Keratinocyte (primary cell): ENCODE measurements around the gene NOS1. TPM values are rescaled to one million over a fixed set of nuclear protein-coding genes. Genes with fewer than 3 reads are reported as not detected.
A peak's percentile ranks its signal among the peaks of the same experiment; 100 is the strongest.

Experiments used
- DNase-seq: peaks from one replicate; pipeline ENCODE4 v3.0.0-alpha.2; 2011; ENCODE audit warnings: low read depth, missing footprints, low spot score
- FAIRE-seq: peaks from 2 replicates; lab custom pipeline; 2011; peaks lifted over from hg19 to GRCh38; lab: Jason Lieb, UNC
- H2AFZ ChIP-seq: 2 replicates; pipeline ENCODE4 v1.6.0; 2012; ENCODE audit warnings: low read length, control low read depth, inconsistent platforms; ENCODE audit not compliant: control insufficient read depth
- H3K27ac ChIP-seq: 2 replicates; pipeline ENCODE4 v1.5.1; 2011; ENCODE audit warnings: low read length; ENCODE audit not compliant: control insufficient read depth, insufficient read depth
- H3K27me3 ChIP-seq: 3 replicates; pipeline ENCODE4 v1.6.0; 2011; ENCODE audit warnings: low read length; ENCODE audit not compliant: control insufficient read depth, insufficient read depth; ENCODE audit errors: extremely low read depth
- H3K36me3 ChIP-seq, 2 experiments: 2 replicates in 1 of 2; 3 replicates in 1 of 2; pipeline ENCODE4 v1.5.1; 2011; ENCODE audit warnings: low read length in 2 of 2, mild to moderate bottlenecking in 1 of 2; ENCODE audit not compliant: control insufficient read depth in 2 of 2, insufficient read depth in 2 of 2; ENCODE audit errors: extremely low read depth in 1 of 2
- H3K4me1 ChIP-seq: 3 replicates; pipeline ENCODE4 v1.5.1; 2011; ENCODE audit warnings: low read length; ENCODE audit not compliant: control insufficient read depth, insufficient read depth; ENCODE audit errors: extremely low read depth
- H3K4me2 ChIP-seq: 3 replicates; pipeline ENCODE4 v1.6.0; 2011; ENCODE audit warnings: low read depth, low read length; ENCODE audit not compliant: control insufficient read depth, insufficient read depth; ENCODE audit errors: extremely low read depth
- H3K4me3 ChIP-seq, 3 experiments: fragments of 200-600 bp in 1 of 3; sonication (generic) in 1 of 3; 2 replicates in 2 of 3; 3 replicates in 1 of 3; pipeline ENCODE4 v1.5.1; 2011 to 2016; ENCODE audit warnings: low read length in 3 of 3, mild to moderate bottlenecking in 3 of 3, control low read depth in 2 of 3, inconsistent platforms in 1 of 3, low read depth in 1 of 3, mixed read lengths in 1 of 3, mixed run types in 1 of 3, moderate library complexity in 1 of 3; ENCODE audit not compliant: control insufficient read depth in 2 of 3, insufficient read depth in 2 of 3; ENCODE audit errors: extremely low read depth in 1 of 3
- H3K79me2 ChIP-seq: 2 replicates; pipeline ENCODE4 v1.6.0; 2012; ENCODE audit warnings: low read length; ENCODE audit not compliant: control insufficient read depth, insufficient read depth
- H3K9ac ChIP-seq: 3 replicates; pipeline ENCODE4 v1.6.0; 2011; ENCODE audit warnings: low read length; ENCODE audit not compliant: control insufficient read depth, insufficient read depth; ENCODE audit errors: extremely low read depth
- H3K9me1 ChIP-seq: 3 replicates; pipeline ENCODE4 v1.6.0; 2011; ENCODE audit warnings: low read length; ENCODE audit not compliant: control insufficient read depth, insufficient read depth; ENCODE audit errors: extremely low read depth
- H3K9me3 ChIP-seq: 2 replicates; pipeline ENCODE4 v1.5.1; 2012; ENCODE audit warnings: low read depth, low read length; ENCODE audit not compliant: control insufficient read depth
- H4K20me1 ChIP-seq: 3 replicates; pipeline ENCODE4 v1.6.0; 2011; ENCODE audit warnings: low read length; ENCODE audit not compliant: control insufficient read depth, insufficient read depth; ENCODE audit errors: extremely low read depth
- EZH2 ChIP-seq: IDR thresholded peaks from one replicate; pipeline ENCODE4 v1.6.1; 2012; ENCODE audit warnings: inconsistent platforms, mild to moderate bottlenecking, low read length, moderate library complexity
- dilution Hi-C: fragments of 300-500 bp; cut with MboI; formaldehyde crosslinking; loops from one replicate; pipeline ENCODE4 v1.7.0; 2020; ENCODE audit warnings: low sequenced_read_pairs; ENCODE audit not compliant: extremely low pct_ligation_motif_present
- polyA plus RNA-seq, 5 experiments: library from polyadenylated mRNA; depleted of rRNA in 3 of 5; stranded (reverse) in 3 of 5; stranded (forward) in 1 of 5; unstranded in 1 of 5; fragments of >200 nt; gene quantifications; 1 replicate in 1 of 5; 2 replicates in 3 of 5; 3 replicates in 1 of 5; pipeline versions ENCODE4 v1.2.1 to v1.2.3, GENCODE V29; 2011 to 2012; ENCODE audit warnings: missing spikeins in 2 of 5, low read depth in 1 of 5, low replicate concordance in 1 of 5
- TF ChIP-seq, protein P1 (sequence below), 3 experiments: IDR thresholded peaks in 1 of 3; conservative IDR thresholded peaks in 1 of 3; optimal IDR thresholded peaks in 1 of 3; 2 replicates in 2 of 3; 3 replicates in 1 of 3; pipeline versions ENCODE3 to v1.5.1; 2011; ENCODE audit warnings: low read length in 3 of 3, mild to moderate bottlenecking in 3 of 3, moderate library complexity in 2 of 3, control low read depth in 1 of 3, inconsistent platforms in 1 of 3; ENCODE audit not compliant: insufficient read depth in 2 of 3; ENCODE audit errors: extremely low read depth in 1 of 3

The NOS1 gene
- polyA plus RNA-seq, 1 donor (not counting 4 experiments of a cell fraction or from before 2014, with no cell fraction given): 5.6 TPM

GRCh38 chr12:117356048-117356447 is 5.4 kb downstream of the NOS1 start:
- Histone ChIP-seq H3K9ac (no peak overlapping the region), H3K36me3 (peaks cover 6 to 11% of the 10 kb centered on the region in 2 experiments), H3K79me2 (peaks cover 63% of the 10 kb centered on the region), H3K9me3 (no peaks in the 10 kb centered on the region), H2AFZ (no peak overlapping the region), H3K27me3 (no peaks in the 10 kb centered on the region), H3K27ac (peak overlapping the region; percentile 58), H3K4me3 (no peak overlapping the region), H3K9me1 (no peaks in the 10 kb centered on the region), H4K20me1 (no peaks in the 10 kb centered on the region), H3K4me1 (peaks cover 25% of the 10 kb centered on the region), H3K4me2 (peak overlapping the region; percentile 48)
- FAIRE-seq (peak; percentile 81), DNase-seq (no peak)
- TF ChIP-seq, protein P1, sequence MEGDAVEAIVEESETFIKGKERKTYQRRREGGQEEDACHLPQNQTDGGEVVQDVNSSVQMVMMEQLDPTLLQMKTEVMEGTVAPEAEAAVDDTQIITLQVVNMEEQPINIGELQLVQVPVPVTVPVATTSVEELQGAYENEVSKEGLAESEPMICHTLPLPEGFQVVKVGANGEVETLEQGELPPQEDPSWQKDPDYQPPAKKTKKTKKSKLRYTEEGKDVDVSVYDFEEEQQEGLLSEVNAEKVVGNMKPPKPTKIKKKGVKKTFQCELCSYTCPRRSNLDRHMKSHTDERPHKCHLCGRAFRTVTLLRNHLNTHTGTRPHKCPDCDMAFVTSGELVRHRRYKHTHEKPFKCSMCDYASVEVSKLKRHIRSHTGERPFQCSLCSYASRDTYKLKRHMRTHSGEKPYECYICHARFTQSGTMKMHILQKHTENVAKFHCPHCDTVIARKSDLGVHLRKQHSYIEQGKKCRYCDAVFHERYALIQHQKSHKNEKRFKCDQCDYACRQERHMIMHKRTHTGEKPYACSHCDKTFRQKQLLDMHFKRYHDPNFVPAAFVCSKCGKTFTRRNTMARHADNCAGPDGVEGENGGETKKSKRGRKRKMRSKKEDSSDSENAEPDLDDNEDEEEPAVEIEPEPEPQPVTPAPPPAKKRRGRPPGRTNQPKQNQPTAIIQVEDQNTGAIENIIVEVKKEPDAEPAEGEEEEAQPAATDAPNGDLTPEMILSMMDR (optimal IDR thresholded peaks at IDR 0.05 in 1 of 3, IDR thresholded peaks at IDR 0.05 in 1 of 3, conservative IDR thresholded peaks at IDR 0.05 in 1 of 3; ENCODE audit: extremely low read depth in 1 of 3, insufficient read depth in 2 of 3, low read length in 3 of 3): no peak
- no peak for TF ChIP-seq EZH2
- dilution Hi-C loops: loop anchor here (25.0 kb wide), 1 partner anchor 481 kb away; no protein-coding TSS in a partner anchor

DNA sequence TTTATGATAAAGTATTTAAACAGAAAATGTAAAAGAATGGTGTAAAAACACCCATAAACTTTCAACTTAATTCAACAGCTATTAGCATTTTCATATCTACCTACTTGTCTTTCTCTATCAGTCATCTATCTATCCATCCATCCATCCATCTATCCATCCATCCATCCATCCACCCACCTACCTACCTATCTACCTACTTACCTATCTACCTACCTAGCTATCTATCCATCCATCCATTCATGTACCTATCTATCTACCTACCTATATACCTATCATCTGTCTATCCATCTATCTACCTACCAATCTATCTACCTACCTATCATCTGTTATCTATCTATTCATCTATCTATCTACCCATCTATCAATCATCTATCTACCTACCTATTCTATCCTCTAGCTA is 8.5 kb downstream of the NOS1 start:
- dilution Hi-C loops: loop anchor here (25.0 kb wide), 1 partner anchor 484 kb away; no protein-coding TSS in a partner anchor

More for the DNA sequence above, 8.5 kb downstream of the NOS1 start:
- no peaks in the 10 kb centered on the region for H4K20me1 ChIP-seq
- H3K27ac ChIP-seq: no peak overlapping the region
- H2AFZ ChIP-seq: no peak overlapping the region
- DNase-seq: no peak
- H3K79me2 ChIP-seq: peaks cover 45% of the 10 kb centered on the region
- no peak overlapping the region for H3K9ac ChIP-seq
- no peak overlapping the region for H3K4me3 ChIP-seq
- TF ChIP-seq, protein P1 (optimal IDR thresholded peaks at IDR 0.05 in 1 of 3, IDR thresholded peaks at IDR 0.05 in 1 of 3, conservative IDR thresholded peaks at IDR 0.05 in 1 of 3; ENCODE audit: extremely low read depth in 1 of 3, insufficient read depth in 2 of 3, low read length in 3 of 3): no peak
- TF ChIP-seq EZH2: no peak
- H3K9me1 ChIP-seq: no peaks in the 10 kb centered on the region
- FAIRE-seq: no peak
- H3K4me2 ChIP-seq: no peak overlapping the region
- no peaks in the 10 kb centered on the region for H3K9me3 ChIP-seq
- H3K27me3 ChIP-seq: no peaks in the 10 kb centered on the region
- H3K4me1 ChIP-seq: peaks cover 47% of the 10 kb centered on the region
- peaks cover 3 to 6% of the 10 kb centered on the region in 2 experiments for H3K36me3 ChIP-seq
